IMR-90 (cell line): ENCODE results near the gene TRAPPC12.
A peak's percentile ranks its signal among the peaks of the same experiment; 100 is the strongest.

Experiments used
- BHLHE40 ChIP-seq: fragments of 150-350 bp; IDR thresholded peaks from 2 replicates; pipeline ENCODE4 v1.6.1; 2016; ENCODE audit warnings: mild to moderate bottlenecking, low read depth, low read length
- CEBPB ChIP-seq: IDR thresholded peaks from 2 replicates; pipeline ENCODE4 v1.6.1; 2012; ENCODE audit warnings: low read depth, low read length, improper control_type of control experiment
- CHD1 ChIP-seq: IDR thresholded peaks from 2 replicates; pipeline ENCODE4 v1.6.1; 2012; ENCODE audit warnings: low read depth, low read length, improper control_type of control experiment
- CTCF ChIP-seq: conservative IDR thresholded peaks from 2 replicates; pipeline ENCODE4 v1.5.1; 2012; ENCODE audit warnings: mild to moderate bottlenecking, low read depth, low read length, improper control_type of control experiment
- ELK1 ChIP-seq: fragments of 150-350 bp; IDR thresholded peaks from 2 replicates; pipeline ENCODE4 v1.6.1; 2016; ENCODE audit warnings: low read depth, mild to moderate bottlenecking, low read length, moderate library complexity, borderline replicate concordance
- FOS ChIP-seq: fragments of 150-350 bp; IDR thresholded peaks from 2 replicates; pipeline ENCODE4 v1.6.1; 2016; ENCODE audit warnings: low read depth, low read length
- MXI1 ChIP-seq: IDR thresholded peaks from 2 replicates; pipeline ENCODE4 v1.6.1; 2012; ENCODE audit warnings: low read depth, mild to moderate bottlenecking, low read length, moderate library complexity, borderline replicate concordance
- NFE2L2 ChIP-seq: fragments of 150-350 bp; IDR thresholded peaks from 2 replicates; pipeline ENCODE4 v1.6.1; 2016; ENCODE audit warnings: low read depth, mild to moderate bottlenecking, low read length
- POLR2A ChIP-seq: IDR thresholded peaks from 2 replicates; pipeline ENCODE4 v1.6.1; 2012; ENCODE audit warnings: mild to moderate bottlenecking, low read depth, low read length
- RAD21 ChIP-seq: IDR thresholded peaks from 2 replicates; pipeline ENCODE4 v1.6.1; 2012; ENCODE audit warnings: low read length, improper control_type of control experiment
- RCOR1 ChIP-seq: IDR thresholded peaks from 2 replicates; pipeline ENCODE4 v1.6.1; 2012; ENCODE audit warnings: mild to moderate bottlenecking, low read length, improper control_type of control experiment; ENCODE audit not compliant: insufficient replicate concordance
- RFX5 ChIP-seq: IDR thresholded peaks from 2 replicates; pipeline ENCODE4 v1.8.0; 2012; ENCODE audit warnings: low read depth, mild to moderate bottlenecking, low read length, moderate library complexity
- SMC3 ChIP-seq: fragments of 150-350 bp; IDR thresholded peaks from 2 replicates; pipeline ENCODE4 v1.6.1; 2016; ENCODE audit warnings: low read depth, mild to moderate bottlenecking, antibody characterized with exemption, low read length, moderate library complexity
- USF2 ChIP-seq: fragments of 150-350 bp; IDR thresholded peaks from 2 replicates; pipeline ENCODE4 v1.6.1; 2017; ENCODE audit warnings: mild to moderate bottlenecking, antibody characterized with exemption, low read length, low read depth

- TF ChIP-seq MXI1 (no peak), RAD21 (0 out of 2 replicates have a peak, but pooled peaks have one; percentile 18), CTCF (no peak), RFX5 (no peak), ELK1 (no peak), POLR2A (no peak; the same call in 1 of the 2 replicates), NFE2L2 (no peak), SMC3 (no peak), FOS (0 out of 2 replicates have a peak, but pooled peaks have one; percentile 2), RCOR1 (no peak), BHLHE40 (0 out of 2 replicates have a peak, but pooled peaks have one; percentile 15), USF2 (no peak), CEBPB (no peak), CHD1 (no peak)
These were observed 90.7 kb downstream of the TRAPPC12 start for GRCh38 chr2:3470166-3470651.
